ENCODE data around the gene CDC42EP3. TPM values are rescaled to one million over a fixed set of nuclear protein-coding genes. Genes with fewer than 3 reads are reported as not detected.

CDC42EP3 gene
- polyA plus RNA-seq, 2 of the 4 experiments (the other 2 are of a cell fraction): 23.8 to 39.1 TPM

DNA sequence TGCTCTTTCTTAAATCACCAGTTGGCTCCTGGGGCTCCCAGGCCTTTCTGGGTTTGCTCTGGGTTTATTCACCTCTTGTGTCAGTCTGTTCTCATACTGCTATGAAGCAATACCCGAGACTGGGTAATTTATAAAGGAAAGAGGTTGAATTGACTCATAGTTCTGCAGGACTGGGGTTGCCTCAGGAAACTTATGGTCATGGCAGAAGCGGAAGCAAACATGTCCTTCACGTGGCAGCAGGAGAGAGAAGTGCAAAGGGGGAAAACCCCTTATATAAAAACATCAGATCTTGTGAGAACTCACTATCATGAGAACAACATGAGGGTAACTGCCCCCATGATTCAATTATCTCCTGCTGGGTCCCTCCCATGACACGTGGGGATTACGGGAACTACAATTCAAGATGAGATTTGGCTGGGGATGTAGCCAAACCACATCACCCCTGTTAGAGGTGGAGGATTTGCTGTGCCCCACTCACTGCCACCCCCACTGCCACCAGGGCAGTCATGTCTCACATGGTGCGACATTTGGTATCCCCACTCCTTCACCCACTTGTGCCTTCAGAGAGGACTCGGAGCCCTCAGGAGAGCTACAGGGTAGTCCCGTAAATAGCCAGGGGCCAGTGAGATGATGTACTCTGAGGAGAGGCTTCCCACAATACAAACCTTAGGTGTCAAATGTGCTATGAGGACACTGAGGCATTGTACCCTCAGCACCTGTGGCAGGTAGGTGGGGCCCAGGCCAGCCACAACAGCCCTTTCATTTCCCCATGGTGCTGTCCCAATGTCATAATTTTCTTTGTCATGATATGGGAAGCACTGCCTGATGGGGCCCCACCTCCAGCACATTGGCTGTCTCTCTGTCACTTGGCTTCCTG lies 35.7 kb downstream of the CDC42EP3 start:
- DNase-seq (ENCODE audit: low read depth in 1 of 2, low spot score in 1 of 2): no peak
- ATAC-seq: peak in 1 of 2 experiments; percentile 25; a peak in 1 of 6 replicates
- ChIA-PET POLR2A (no interaction called here), CTCF (interaction anchor here (0.7 kb wide), 1 partner anchor 221 kb away, joined by 3 read pairs; no protein-coding TSS in a partner anchor)
- Histone ChIP-seq H3K9me3 (no peaks in the 10 kb centered on the region), H3K4me1 (peaks cover 7% of the 10 kb centered on the region; the same call in 2 of the 3 replicates), H3K4me3 (no peak overlapping the region), H3K27ac (0 out of 6 replicates have a peak overlapping the region, but pooled peaks of 1 of the 2 experiments have one; percentile 7), H3K4me2 (no peak overlapping the region)
- 77% methylated on average over 8 of the region's 8 CpGs for WGBS (ENCODE audit: missing lambda C conversion rate)
- TF ChIP-seq RAD21 (conservative IDR thresholded peaks at IDR 0.05 in 1 of 2, IDR thresholded peaks at IDR 0.05 in 1 of 2): no peak
- no peak for TF ChIP-seq KDM1A (IDR thresholded peaks at IDR 0.05; ENCODE audit: low read depth)
- TF ChIP-seq RCOR1 (IDR thresholded peaks at IDR 0.05; ENCODE audit: low read depth, low read length): no peak
- TF ChIP-seq TFCP2L1 (CRISPR knock-in tag; IDR thresholded peaks at IDR 0.05): no peak
- TF ChIP-seq JUN (IDR thresholded peaks at IDR 0.05): no peak
- TF ChIP-seq ZSCAN20 (CRISPR knock-in tag; IDR thresholded peaks at IDR 0.05): no peak
- TF ChIP-seq ESRRA (IDR thresholded peaks at IDR 0.05; ENCODE audit: borderline replicate concordance, low read length): no peak
- TF ChIP-seq NPAS2 (CRISPR knock-in tag; IDR thresholded peaks at IDR 0.05; ENCODE audit: borderline replicate concordance): no peak
- no peak for TF ChIP-seq FOXS1 (CRISPR knock-in tag; IDR thresholded peaks at IDR 0.05)
- TF ChIP-seq, protein P1, sequence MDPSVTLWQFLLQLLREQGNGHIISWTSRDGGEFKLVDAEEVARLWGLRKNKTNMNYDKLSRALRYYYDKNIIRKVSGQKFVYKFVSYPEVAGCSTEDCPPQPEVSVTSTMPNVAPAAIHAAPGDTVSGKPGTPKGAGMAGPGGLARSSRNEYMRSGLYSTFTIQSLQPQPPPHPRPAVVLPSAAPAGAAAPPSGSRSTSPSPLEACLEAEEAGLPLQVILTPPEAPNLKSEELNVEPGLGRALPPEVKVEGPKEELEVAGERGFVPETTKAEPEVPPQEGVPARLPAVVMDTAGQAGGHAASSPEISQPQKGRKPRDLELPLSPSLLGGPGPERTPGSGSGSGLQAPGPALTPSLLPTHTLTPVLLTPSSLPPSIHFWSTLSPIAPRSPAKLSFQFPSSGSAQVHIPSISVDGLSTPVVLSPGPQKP (IDR thresholded peaks at IDR 0.05; ENCODE audit: low read depth, low read length): no peak
- TF ChIP-seq CBX8 (IDR thresholded peaks at IDR 0.05): no peak
- no peak for TF ChIP-seq ZNF302 (CRISPR knock-in tag; IDR thresholded peaks at IDR 0.05)
- no peak for FAIRE-seq

DNA sequence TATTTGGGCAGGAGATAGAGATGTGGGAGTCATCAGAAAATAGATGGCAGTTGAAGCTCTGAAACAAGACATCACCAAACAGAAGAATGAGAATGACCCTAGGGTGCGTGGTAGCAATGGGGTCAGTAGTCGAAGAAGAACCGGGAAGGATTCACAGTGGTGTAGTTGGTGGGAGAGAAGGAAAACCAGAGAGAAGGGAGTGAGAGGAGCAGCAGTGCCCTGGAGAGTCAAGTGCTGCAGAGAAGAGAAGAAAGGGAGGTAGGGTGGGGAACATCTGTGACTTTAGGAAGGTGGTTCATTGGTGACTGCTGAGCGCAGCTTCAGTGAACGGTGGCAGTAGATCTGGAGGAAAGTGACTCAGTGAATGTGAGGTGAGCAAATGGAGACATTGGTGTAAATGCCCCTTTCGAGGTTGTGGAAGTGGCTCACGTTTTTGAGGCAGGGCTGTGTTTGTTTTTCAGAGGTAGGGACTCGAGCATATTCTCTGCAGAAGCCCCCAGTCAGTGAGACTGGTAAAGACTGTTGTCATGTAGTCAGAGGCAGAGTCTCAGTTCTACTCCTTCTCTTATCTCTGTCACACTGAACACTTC lies 36.4 kb downstream of the CDC42EP3 start:
- TF ChIP-seq JUNB (IDR thresholded peaks at IDR 0.05): no peak
- Histone ChIP-seq H3K4me2 (no peak overlapping the region), H3K27ac (0 out of 6 replicates have a peak overlapping the region, but pooled peaks of 1 of the 2 experiments have one; percentile 7), H3K9me3 (no peaks in the 10 kb centered on the region), H3K4me1 (peaks cover 13% of the 10 kb centered on the region; the same call in 2 of the 3 replicates), H3K4me3 (no peak overlapping the region)
- no peak for DNase-seq (ENCODE audit: low read depth in 1 of 2, low spot score in 1 of 2)
- ATAC-seq: no peak; a peak in 1 of 6 replicates
- CTCF ChIA-PET: interaction anchor here (1.3 kb wide), 1 partner anchor 12 kb away, joined by 4 read pairs; no protein-coding TSS in a partner anchor
- WGBS (ENCODE audit: missing lambda C conversion rate): 75% methylated on average over 8 of the region's 8 CpGs
- no peak for FAIRE-seq
- POLR2A ChIA-PET: no interaction called here

DNA sequence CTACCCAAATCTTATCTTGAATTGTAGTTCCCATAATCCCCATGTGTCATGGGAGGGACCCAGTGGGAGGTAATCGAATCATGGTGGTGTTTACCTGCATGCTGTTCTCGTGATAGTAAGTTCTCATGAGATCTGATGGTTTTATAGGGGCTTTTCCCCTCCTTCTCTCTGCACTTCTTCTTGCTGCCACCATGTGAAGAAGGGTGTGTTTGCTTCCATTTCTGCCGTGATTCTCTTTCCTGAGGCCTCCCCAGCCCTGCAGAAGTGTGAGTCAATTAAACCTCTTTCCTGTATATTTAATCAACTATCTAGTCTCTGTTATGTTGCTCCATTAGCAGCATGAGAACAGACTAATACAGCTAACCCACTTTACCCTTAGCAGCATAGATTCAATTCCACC lies 37.6 kb downstream of the CDC42EP3 start:
- FAIRE-seq (no peak), DNase-seq (ENCODE audit: low read depth in 1 of 2, low spot score in 1 of 2) (no peak), ATAC-seq (no peak)
- ChIA-PET POLR2A (no interaction called here), CTCF (interaction anchor here (0.6 to 2.6 kb wide), 3 partner anchors 10 to 19 kb away, joined by 3 to 8 read pairs (median 4); no protein-coding TSS in a partner anchor)
- Histone ChIP-seq H3K4me3 (no peak overlapping the region), H3K4me1 (peaks cover 16% of the 10 kb centered on the region; the same call in 2 of the 3 replicates), H3K4me2 (no peak overlapping the region), H3K9me3 (no peaks in the 10 kb centered on the region), H3K27ac (no peak overlapping the region)
- WGBS (ENCODE audit: missing lambda C conversion rate): 49% methylated on average over 3 of the region's 3 CpGs
- TF ChIP-seq GATA3 (IDR thresholded peaks at IDR 0.05; ENCODE audit: borderline replicate concordance) (no peak), SREBF2 (IDR thresholded peaks at IDR 0.05) (no peak), RNF2 (IDR thresholded peaks at IDR 0.05; ENCODE audit: borderline replicate concordance, low read depth) (no peak), RCOR1 (IDR thresholded peaks at IDR 0.05; ENCODE audit: low read depth, low read length) (no peak), TP53 (CRISPR knock-in tag; IDR thresholded peaks at IDR 0.05) (no peak), ZNF302 (CRISPR knock-in tag; IDR thresholded peaks at IDR 0.05) (no peak), HOXB13 (CRISPR knock-in tag; IDR thresholded peaks at IDR 0.05; ENCODE audit: low read depth) (no peak), PHF8 (IDR thresholded peaks at IDR 0.05; ENCODE audit: borderline replicate concordance, low read depth) (no peak), ZSCAN20 (CRISPR knock-in tag; IDR thresholded peaks at IDR 0.05) (no peak), KDM5A (IDR thresholded peaks at IDR 0.05) (no peak), MYC (IDR thresholded peaks at IDR 0.05; ENCODE audit: borderline replicate concordance, low read length) (no peak), HOXA7 (CRISPR knock-in tag; IDR thresholded peaks at IDR 0.05) (no peak)
- TF ChIP-seq, protein P2, sequence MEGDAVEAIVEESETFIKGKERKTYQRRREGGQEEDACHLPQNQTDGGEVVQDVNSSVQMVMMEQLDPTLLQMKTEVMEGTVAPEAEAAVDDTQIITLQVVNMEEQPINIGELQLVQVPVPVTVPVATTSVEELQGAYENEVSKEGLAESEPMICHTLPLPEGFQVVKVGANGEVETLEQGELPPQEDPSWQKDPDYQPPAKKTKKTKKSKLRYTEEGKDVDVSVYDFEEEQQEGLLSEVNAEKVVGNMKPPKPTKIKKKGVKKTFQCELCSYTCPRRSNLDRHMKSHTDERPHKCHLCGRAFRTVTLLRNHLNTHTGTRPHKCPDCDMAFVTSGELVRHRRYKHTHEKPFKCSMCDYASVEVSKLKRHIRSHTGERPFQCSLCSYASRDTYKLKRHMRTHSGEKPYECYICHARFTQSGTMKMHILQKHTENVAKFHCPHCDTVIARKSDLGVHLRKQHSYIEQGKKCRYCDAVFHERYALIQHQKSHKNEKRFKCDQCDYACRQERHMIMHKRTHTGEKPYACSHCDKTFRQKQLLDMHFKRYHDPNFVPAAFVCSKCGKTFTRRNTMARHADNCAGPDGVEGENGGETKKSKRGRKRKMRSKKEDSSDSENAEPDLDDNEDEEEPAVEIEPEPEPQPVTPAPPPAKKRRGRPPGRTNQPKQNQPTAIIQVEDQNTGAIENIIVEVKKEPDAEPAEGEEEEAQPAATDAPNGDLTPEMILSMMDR (IDR thresholded peaks at IDR 0.05): no peak
- TF ChIP-seq, protein P3, sequence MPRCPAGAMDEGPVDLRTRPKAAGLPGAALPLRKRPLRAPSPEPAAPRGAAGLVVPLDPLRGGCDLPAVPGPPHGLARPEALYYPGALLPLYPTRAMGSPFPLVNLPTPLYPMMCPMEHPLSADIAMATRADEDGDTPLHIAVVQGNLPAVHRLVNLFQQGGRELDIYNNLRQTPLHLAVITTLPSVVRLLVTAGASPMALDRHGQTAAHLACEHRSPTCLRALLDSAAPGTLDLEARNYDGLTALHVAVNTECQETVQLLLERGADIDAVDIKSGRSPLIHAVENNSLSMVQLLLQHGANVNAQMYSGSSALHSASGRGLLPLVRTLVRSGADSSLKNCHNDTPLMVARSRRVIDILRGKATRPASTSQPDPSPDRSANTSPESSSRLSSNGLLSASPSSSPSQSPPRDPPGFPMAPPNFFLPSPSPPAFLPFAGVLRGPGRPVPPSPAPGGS (IDR thresholded peaks at IDR 0.05): no peak
- TF ChIP-seq, protein P4, sequence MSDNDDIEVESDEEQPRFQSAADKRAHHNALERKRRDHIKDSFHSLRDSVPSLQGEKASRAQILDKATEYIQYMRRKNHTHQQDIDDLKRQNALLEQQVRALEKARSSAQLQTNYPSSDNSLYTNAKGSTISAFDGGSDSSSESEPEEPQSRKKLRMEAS (IDR thresholded peaks at IDR 0.05): no peak
- TF ChIP-seq, protein P5, sequence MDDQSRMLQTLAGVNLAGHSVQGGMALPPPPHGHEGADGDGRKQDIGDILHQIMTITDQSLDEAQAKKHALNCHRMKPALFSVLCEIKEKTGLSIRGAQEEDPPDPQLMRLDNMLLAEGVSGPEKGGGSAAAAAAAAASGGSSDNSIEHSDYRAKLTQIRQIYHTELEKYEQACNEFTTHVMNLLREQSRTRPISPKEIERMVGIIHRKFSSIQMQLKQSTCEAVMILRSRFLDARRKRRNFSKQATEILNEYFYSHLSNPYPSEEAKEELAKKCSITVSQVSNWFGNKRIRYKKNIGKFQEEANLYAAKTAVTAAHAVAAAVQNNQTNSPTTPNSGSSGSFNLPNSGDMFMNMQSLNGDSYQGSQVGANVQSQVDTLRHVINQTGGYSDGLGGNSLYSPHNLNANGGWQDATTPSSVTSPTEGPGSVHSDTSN (IDR thresholded peaks at IDR 0.05): no peak

All from A549 (cell line).